Activated CD4-positive, alpha-beta T cell treated with anti-CD3 and anti-CD28 coated beads, Interleukin-2, amount 50 U/mL, for 24 hours (primary cell): ENCODE results near the gene FLNA.
"Not testable (repeated sequence)": the region's sequence is repeated elsewhere in the genome, so short reads cannot be mapped to it uniquely, and the experiment has no call there.

ENCODE experiments used
- DNase-seq, 2 donors: peaks; one replicate each; pipeline ENCODE4 v3.0.0-alpha.2; 2020; ENCODE audit warnings: low read depth in 1 of 2, low spot score in 1 of 2

FLNA gene

GRCh38 chrX:154309041-154309775 is 65.2 kb downstream of the FLNA start:
- DNase-seq = no peak

GRCh38 chrX:154308108-154308946 is 66.1 kb downstream of the FLNA start:
- DNase-seq = peak; percentile 56 to 67

GRCh38 chrX:154307202-154307601 is 67.2 kb downstream of the FLNA start:
- no peak for DNase-seq

- DNase-seq = no peak
Observed at GRCh38 chrX:154305541-154306205, 68.8 kb downstream of the FLNA start.

GRCh38 chrX:154304846-154305245 is 69.6 kb downstream of the FLNA start:
- no peak for DNase-seq

- DNase-seq = no peak
Observed at GRCh38 chrX:154303476-154303875, 71.0 kb downstream of the FLNA start.

GRCh38 chrX:154302998-154303397 is 71.4 kb downstream of the FLNA start:
- not testable (repeated sequence) for DNase-seq

- DNase-seq = no peak
Observed at GRCh38 chrX:154300816-154301215, 73.6 kb downstream of the FLNA start.
